Activated naive CD4-positive, alpha-beta T cell treated with anti-CD3 and anti-CD28 coated beads, Interleukin-2, amount 50 U/mL, for 24 hours (primary cell): ENCODE measurements around the gene PIBF1.
"Not testable (repeated sequence)": the region's sequence is repeated elsewhere in the genome, so short reads cannot be mapped to it uniquely, and the experiment has no call there.

Experiments used
- H3K27ac Mint-ChIP-seq: one replicate; pipeline ENCODE4 v1.8.0; 2021; ENCODE audit warnings: mild to moderate bottlenecking, mixed read lengths
- H3K27me3 Mint-ChIP-seq: one replicate; pipeline ENCODE4 v1.8.0; 2021; ENCODE audit warnings: mixed read lengths
- H3K36me3 Mint-ChIP-seq: one replicate; pipeline ENCODE4 v1.8.0; 2021; ENCODE audit warnings: mixed read lengths
- H3K4me1 Mint-ChIP-seq: one replicate; pipeline ENCODE4 v1.8.0; 2021; ENCODE audit warnings: mixed read lengths
- H3K4me3 Mint-ChIP-seq: one replicate; pipeline ENCODE4 v1.8.0; 2021; ENCODE audit warnings: mild to moderate bottlenecking, mixed read lengths
- H3K9me3 Mint-ChIP-seq: one replicate; pipeline ENCODE4 v1.8.0; 2021; ENCODE audit warnings: mixed read lengths

Gene PIBF1

GRCh38 chr13:72781451-72782439 lies at the start of gene PIBF1, which contains the start of gene DIS3:
Gene PIBF1, plus strand, starts transcription at chr13:72782133. Its CDS starts 1,337 bp downstream, at chr13:72783470.
Gene DIS3, minus strand, starts transcription at chr13:72781900. Its CDS starts 68 bp downstream, at chr13:72781832.
- Mint-ChIP-seq H3K9me3 (no peaks in the 10 kb centered on the region), H3K4me3 (peak within 1 kb of the TSS; percentile 100), H3K27me3 (no peaks in the 10 kb centered on the region), H3K36me3 (peaks cover 25% of the 10 kb centered on the region), H3K27ac (peak within 1 kb of the TSS; percentile 100), H3K4me1 (peaks cover 67% of the 10 kb centered on the region)

- H3K4me3 Mint-ChIP-seq, result no peak overlapping the region
- H3K36me3 Mint-ChIP-seq, result peaks cover 23% of the 10 kb centered on the region
- H3K27me3 Mint-ChIP-seq, result no peaks in the 10 kb centered on the region
- H3K27ac Mint-ChIP-seq, result no peak overlapping the region
- H3K4me1 Mint-ChIP-seq, result peaks cover 24% of the 10 kb centered on the region
- H3K9me3 Mint-ChIP-seq, result no peaks in the 10 kb centered on the region
These were observed 44.9 kb upstream of the PIBF1 start for GRCh38 chr13:72737033-72737432.

GRCh38 chr13:72740015-72740414 lies 41.9 kb upstream of the PIBF1 start:
- Mint-ChIP-seq H3K27ac (no peak overlapping the region), H3K4me1 (peaks cover 17% of the 10 kb centered on the region)

GRCh38 chr13:72745260-72745659 lies 36.7 kb upstream of the PIBF1 start:
- Mint-ChIP-seq H3K4me3 (no peak overlapping the region), H3K4me1 (peaks cover 25% of the 10 kb centered on the region), H3K9me3 (no peaks in the 10 kb centered on the region), H3K36me3 (peaks cover 20% of the 10 kb centered on the region), H3K27ac (no peak overlapping the region), H3K27me3 (no peaks in the 10 kb centered on the region)

More at GRCh38 chr13:72740015-72740414, 41.9 kb upstream of the PIBF1 start:
- Mint-ChIP-seq H3K36me3 (peaks cover 21% of the 10 kb centered on the region), H3K27me3 (no peaks in the 10 kb centered on the region), H3K9me3 (no peaks in the 10 kb centered on the region), H3K4me3 (no peak overlapping the region)

- Mint-ChIP-seq H3K36me3 (peaks cover 31% of the 10 kb centered on the region), H3K27me3 (no peaks in the 10 kb centered on the region), H3K4me3 (no peak overlapping the region), H3K4me1 (peaks cover 29% of the 10 kb centered on the region), H3K9me3 (no peaks in the 10 kb centered on the region), H3K27ac (no peak overlapping the region)
These were observed 30.7 kb upstream of the PIBF1 start for GRCh38 chr13:72751220-72751619.

- H3K4me3 Mint-ChIP-seq, result no peak overlapping the region
- H3K36me3 Mint-ChIP-seq, result peaks cover 27% of the 10 kb centered on the region
- no peak overlapping the region for H3K27ac Mint-ChIP-seq
- H3K9me3 Mint-ChIP-seq, result no peaks in the 10 kb centered on the region
- H3K27me3 Mint-ChIP-seq, result no peaks in the 10 kb centered on the region
- H3K4me1 Mint-ChIP-seq, result peaks cover 23% of the 10 kb centered on the region
These were observed 27.8 kb upstream of the PIBF1 start for GRCh38 chr13:72754111-72754510.

- Mint-ChIP-seq H3K27me3 (no peaks in the 10 kb centered on the region), H3K4me1 (no peaks in the 10 kb centered on the region), H3K4me3 (no peak overlapping the region), H3K27ac (no peak overlapping the region), H3K36me3 (peaks cover 21% of the 10 kb centered on the region), H3K9me3 (no peaks in the 10 kb centered on the region)
These were observed 24.0 kb upstream of the PIBF1 start for GRCh38 chr13:72757792-72758535.

GRCh38 chr13:72760189-72760588 lies 21.7 kb upstream of the PIBF1 start:
- H3K36me3 Mint-ChIP-seq, result peaks cover 25% of the 10 kb centered on the region
- H3K9me3 Mint-ChIP-seq, result no peaks in the 10 kb centered on the region

GRCh38 chr13:72763411-72763810 lies 18.5 kb upstream of the PIBF1 start:
- Mint-ChIP-seq H3K27ac (no peak overlapping the region), H3K36me3 (peaks cover 30% of the 10 kb centered on the region), H3K4me3 (no peak overlapping the region), H3K9me3 (no peaks in the 10 kb centered on the region), H3K4me1 (no peaks in the 10 kb centered on the region), H3K27me3 (no peaks in the 10 kb centered on the region)

More at GRCh38 chr13:72760189-72760588, 21.7 kb upstream of the PIBF1 start:
- Mint-ChIP-seq H3K4me3 (no peak overlapping the region), H3K4me1 (no peaks in the 10 kb centered on the region), H3K27ac (no peak overlapping the region), H3K27me3 (no peaks in the 10 kb centered on the region)

GRCh38 chr13:72774019-72774418 lies 7.9 kb upstream of the PIBF1 start:
- no peak overlapping the region for H3K27ac Mint-ChIP-seq
- H3K4me3 Mint-ChIP-seq, result no peak overlapping the region
- H3K4me1 Mint-ChIP-seq, result peaks cover 34% of the 10 kb centered on the region
- H3K27me3 Mint-ChIP-seq, result no peaks in the 10 kb centered on the region
- H3K9me3 Mint-ChIP-seq, result no peaks in the 10 kb centered on the region
- H3K36me3 Mint-ChIP-seq, result peaks cover 26% of the 10 kb centered on the region

GRCh38 chr13:72782717-72783116 lies 784 bp downstream of the PIBF1 start:
- Mint-ChIP-seq H3K27me3 (no peaks in the 10 kb centered on the region), H3K27ac (peak overlapping the region; percentile 100), H3K4me1 (peaks cover 61% of the 10 kb centered on the region), H3K36me3 (peaks cover 21% of the 10 kb centered on the region), H3K9me3 (no peaks in the 10 kb centered on the region), H3K4me3 (peak overlapping the region; percentile 100)

- H3K9me3 Mint-ChIP-seq, H3K27me3 Mint-ChIP-seq, H3K27ac Mint-ChIP-seq: not testable (repeated sequence)
- H3K4me1 Mint-ChIP-seq, result peaks cover 60% of the 10 kb centered on the region
- H3K36me3 Mint-ChIP-seq, result peaks cover 19% of the 10 kb centered on the region
- peak overlapping the region; percentile 27 for H3K4me3 Mint-ChIP-seq
These were observed 2.7 kb downstream of the PIBF1 start for GRCh38 chr13:72784679-72785078.

- peaks cover 6% of the 10 kb centered on the region for H3K9me3 Mint-ChIP-seq
- no peak overlapping the region for H3K4me3 Mint-ChIP-seq
- no peak overlapping the region for H3K27ac Mint-ChIP-seq
- H3K27me3 Mint-ChIP-seq, result no peaks in the 10 kb centered on the region
- peaks cover 51% of the 10 kb centered on the region for H3K4me1 Mint-ChIP-seq
- H3K36me3 Mint-ChIP-seq, result peaks cover 26% of the 10 kb centered on the region
These were observed 6.9 kb downstream of the PIBF1 start for GRCh38 chr13:72788831-72789230.

- H3K9me3 Mint-ChIP-seq, result peaks cover 10% of the 10 kb centered on the region
- H3K27me3 Mint-ChIP-seq, result no peaks in the 10 kb centered on the region
- peaks cover 41% of the 10 kb centered on the region for H3K4me1 Mint-ChIP-seq
- H3K36me3 Mint-ChIP-seq, result peaks cover 39% of the 10 kb centered on the region
- H3K27ac Mint-ChIP-seq, result no peak overlapping the region
- no peak overlapping the region for H3K4me3 Mint-ChIP-seq
These were observed 10.7 kb downstream of the PIBF1 start for GRCh38 chr13:72792640-72793039.

GRCh38 chr13:72798817-72799216 lies 16.9 kb downstream of the PIBF1 start:
- Mint-ChIP-seq H3K4me3 (no peak overlapping the region), H3K4me1 (peaks cover 26% of the 10 kb centered on the region), H3K9me3 (peaks cover 4% of the 10 kb centered on the region), H3K27ac (no peak overlapping the region), H3K27me3 (no peaks in the 10 kb centered on the region), H3K36me3 (peaks cover 37% of the 10 kb centered on the region)

GRCh38 chr13:72804301-72804700 lies 22.4 kb downstream of the PIBF1 start:
- H3K27me3 Mint-ChIP-seq, result no peaks in the 10 kb centered on the region
- H3K9me3 Mint-ChIP-seq, result no peaks in the 10 kb centered on the region
- peak overlapping the region; percentile 38 for H3K27ac Mint-ChIP-seq
- H3K4me3 Mint-ChIP-seq, result no peak overlapping the region
- peaks cover 17% of the 10 kb centered on the region for H3K4me1 Mint-ChIP-seq
- peaks cover 29% of the 10 kb centered on the region for H3K36me3 Mint-ChIP-seq
